ENCODE data around the gene METRN. TPM values are rescaled to one million over a fixed set of nuclear protein-coding genes. Genes with fewer than 3 reads are reported as not detected.
"Not testable (repeated sequence)": the region's sequence is repeated elsewhere in the genome, so short reads cannot be mapped to it uniquely, and the experiment has no call there.

METRN gene
- total and polyA plus RNA-seq, 12 donors = 1.3 to 189 (median 75.6) TPM

DNA sequence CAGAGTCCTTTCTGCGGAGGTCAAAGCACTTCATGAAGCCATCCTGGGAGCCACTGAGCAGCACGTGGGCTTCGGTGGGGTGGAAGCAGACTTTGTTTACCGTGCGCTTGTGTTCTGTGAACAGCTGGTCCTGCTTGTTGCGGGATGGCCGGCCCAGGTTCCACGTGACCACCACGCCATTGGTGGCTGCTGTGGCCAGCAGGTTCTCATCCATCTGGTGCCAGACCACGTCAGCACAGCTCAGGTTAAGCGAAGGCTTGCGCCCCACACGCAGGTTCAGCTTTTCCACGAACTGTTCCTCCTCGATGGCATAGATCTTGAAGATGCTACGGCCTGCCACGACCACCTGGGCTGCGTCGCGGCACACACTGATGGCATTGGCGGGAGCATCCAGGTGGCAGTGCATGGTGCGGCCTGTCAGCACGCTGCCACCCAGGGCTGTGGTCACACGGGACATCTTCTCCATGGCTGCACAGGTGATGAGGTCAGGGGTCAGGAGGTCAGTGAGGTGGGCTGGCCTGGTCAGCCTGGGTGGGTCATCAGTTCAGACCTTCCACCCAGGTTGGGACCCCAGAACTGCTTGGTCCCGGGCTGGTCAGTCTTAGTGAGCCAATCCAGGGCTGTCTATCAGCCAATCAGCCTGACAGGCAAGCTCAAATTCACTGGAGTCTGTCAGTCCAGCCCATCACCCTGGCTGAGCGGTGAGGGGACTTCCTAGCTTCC is 25.6 kb upstream of the METRN start:
- peaks cover 0 to 17% of the 10 kb centered on the region in 2 donors for H3K36me3 ChIP-seq (replicated peaks in 1 of 2)
- H3K27ac ChIP-seq = peak overlapping the region in 3 of 5 donors; percentile 65 to 88 (median 74)
- H3K4me1 ChIP-seq (replicated peaks in 1 of 2) = peaks cover 5 to 25% of the 10 kb centered on the region in 2 donors
- DNase-seq = no peak
- no peaks in the 10 kb centered on the region for H3K9me3 ChIP-seq (replicated peaks in 1 of 3)
- H3K4me3 ChIP-seq = peak overlapping the region in 3 of 4 donors; percentile 58 to 94 (median 81)
- TF ChIP-seq CTCF (IDR thresholded peaks at IDR 0.05) = no peak
- TF ChIP-seq POLR2A (IDR thresholded peaks at IDR 0.05) = no peak
- H3K27me3 ChIP-seq = peaks cover 12% of the 10 kb centered on the region
- 79 to 90% (median 81%) methylated on average over 7 to 26 of the region's 26 CpGs for WGBS, 4 donors
- intact Hi-C loops (cut with DNase I) = no loop called here

GRCh38 chr16:691242-691641 is 23.7 kb upstream of the METRN start:
- WGBS, 4 donors = 83 to 87% (median 85%) methylated on average over 16 of the region's 16 CpGs
- H3K4me3 ChIP-seq; DNase-seq; intact Hi-C loops (cut with DNase I); H3K27ac ChIP-seq; H3K9me3 ChIP-seq (replicated peaks in 1 of 3): not testable (repeated sequence)
- Histone ChIP-seq H3K36me3 (replicated peaks in 1 of 2) (peaks cover 0 to 17% of the 10 kb centered on the region in 2 donors), H3K4me1 (replicated peaks in 1 of 2) (peaks cover 0 to 21% of the 10 kb centered on the region in 2 donors), H3K27me3 (peaks cover 22% of the 10 kb centered on the region)

- Histone ChIP-seq H3K27me3 (peaks cover 22% of the 10 kb centered on the region), H3K36me3 (replicated peaks in 1 of 2) (peaks cover 0 to 4% of the 10 kb centered on the region in 2 donors), H3K27ac (no peak overlapping the region), H3K4me3 (no peak overlapping the region), H3K4me1 (replicated peaks in 1 of 2) (peaks cover 0 to 21% of the 10 kb centered on the region in 2 donors), H3K9me3 (replicated peaks in 1 of 3) (no peaks in the 10 kb centered on the region)
- 60 to 70% (median 66%) methylated on average over 10 of the region's 10 CpGs for WGBS, 4 donors
- intact Hi-C loops (cut with DNase I) = no loop called here
- no peak for DNase-seq
- TF ChIP-seq CTCF (IDR thresholded peaks at IDR 0.05) (no peak), POLR2A (IDR thresholded peaks at IDR 0.05) (no peak)
Observed at GRCh38 chr16:692356-693108, 22.4 kb upstream of the METRN start.

DNA sequence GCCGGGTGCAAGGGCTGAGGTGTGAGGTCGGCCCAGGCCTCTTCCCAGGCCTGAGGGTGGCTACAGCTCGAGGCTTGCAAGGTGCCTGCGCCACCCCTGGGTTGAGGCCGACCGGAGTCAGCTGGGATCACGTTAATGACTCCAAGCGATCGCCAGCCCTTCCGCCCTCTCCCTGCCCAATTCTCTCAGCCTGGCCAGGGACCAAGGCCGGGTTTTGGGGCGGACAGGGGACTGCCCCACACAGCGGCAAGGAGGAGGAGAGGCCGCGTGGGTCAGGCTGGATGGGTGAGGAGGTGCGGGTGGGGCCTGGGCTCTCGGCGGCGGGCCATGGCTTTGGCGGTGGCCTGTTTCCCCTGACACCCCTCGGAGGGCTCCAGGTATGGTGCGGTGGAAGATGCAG is 21.6 kb upstream of the METRN start:
- TF ChIP-seq POLR2A (IDR thresholded peaks at IDR 0.05) = no peak
- TF ChIP-seq CTCF (IDR thresholded peaks at IDR 0.05) = no peak
- Histone ChIP-seq H3K36me3 (replicated peaks in 1 of 2) (no peaks in the 10 kb centered on the region), H3K9me3 (replicated peaks in 1 of 3) (no peaks in the 10 kb centered on the region), H3K27ac (no peak overlapping the region), H3K27me3 (peaks cover 24% of the 10 kb centered on the region), H3K4me1 (replicated peaks in 1 of 2) (peaks cover 0 to 21% of the 10 kb centered on the region in 2 donors), H3K4me3 (no peak overlapping the region)
- 34 to 47% (median 38%) methylated on average over 2 to 22 of the region's 22 CpGs for WGBS, 4 donors
- intact Hi-C loops (cut with DNase I) = no loop called here
- no peak for DNase-seq

All from adrenal gland (tissue), 12 donors.